ENCODE data around the gene CYSTM1.
A peak's percentile ranks its signal among the peaks of the same experiment; 100 is the strongest.

CYSTM1 gene

DNA sequence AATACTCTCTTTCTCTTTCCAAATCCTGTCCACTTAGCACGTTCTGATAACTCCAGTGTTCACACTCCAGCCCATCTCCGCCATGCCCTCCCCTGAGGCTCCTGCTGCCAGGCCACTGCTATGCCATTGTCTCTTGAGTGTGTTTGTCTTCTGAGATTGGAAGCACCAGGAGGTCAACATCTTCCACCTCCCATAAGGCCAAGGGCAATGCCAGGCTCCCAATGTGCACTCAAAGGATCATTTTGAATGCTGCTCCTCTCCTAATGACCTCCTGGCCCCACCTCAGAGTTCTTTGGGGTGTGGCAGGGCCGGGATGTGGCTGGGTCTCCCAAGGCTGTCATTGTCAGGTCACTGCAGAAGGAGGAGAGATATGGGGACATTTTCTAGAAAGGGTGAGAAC lies 29.7 kb upstream of the CYSTM1 start:
- Histone ChIP-seq H3K4me1 (ENCODE audit: control insufficient read depth, insufficient read depth, low read length) (no peaks in the 10 kb centered on the region), H3K4me3 (ENCODE audit: low read depth, low read length) (no peak overlapping the region), H3K27ac (ENCODE audit: extremely low read depth, low read depth, low read length) (no peak overlapping the region), H3K9me3 (ENCODE audit: control insufficient read depth, insufficient read depth, low read depth, low read length) (no peaks in the 10 kb centered on the region), H3K36me3 (ENCODE audit: control insufficient read depth in 2 of 2, insufficient read depth in 1 of 2, low read length in 2 of 2) (no peaks in the 10 kb centered on the region)
- ChIA-PET POLR2A (interaction anchor here (0.5 to 0.9 kb wide), 2 partner anchors 65 to 102 kb away, joined by 3 read pairs; partner anchors contain the start of gene NRG2), CTCF (interaction anchor here (0.6 to 10.4 kb wide), 21 partner anchors 8 to 822 kb away, joined by 3 to 109 read pairs (median 7); partner anchors contain the start of gene PURA)
- no peak for TF ChIP-seq ZBTB20 (tag by site-specific recombination; IDR thresholded peaks at IDR 0.05)
- peak; percentile 35; the same call in 1 of the 2 replicates for TF ChIP-seq GLIS2 (tag by site-specific recombination; IDR thresholded peaks at IDR 0.05)
- peak; percentile 39; the same call in 1 of the 2 replicates for TF ChIP-seq GLIS1 (tag by site-specific recombination; IDR thresholded peaks at IDR 0.05)

DNA sequence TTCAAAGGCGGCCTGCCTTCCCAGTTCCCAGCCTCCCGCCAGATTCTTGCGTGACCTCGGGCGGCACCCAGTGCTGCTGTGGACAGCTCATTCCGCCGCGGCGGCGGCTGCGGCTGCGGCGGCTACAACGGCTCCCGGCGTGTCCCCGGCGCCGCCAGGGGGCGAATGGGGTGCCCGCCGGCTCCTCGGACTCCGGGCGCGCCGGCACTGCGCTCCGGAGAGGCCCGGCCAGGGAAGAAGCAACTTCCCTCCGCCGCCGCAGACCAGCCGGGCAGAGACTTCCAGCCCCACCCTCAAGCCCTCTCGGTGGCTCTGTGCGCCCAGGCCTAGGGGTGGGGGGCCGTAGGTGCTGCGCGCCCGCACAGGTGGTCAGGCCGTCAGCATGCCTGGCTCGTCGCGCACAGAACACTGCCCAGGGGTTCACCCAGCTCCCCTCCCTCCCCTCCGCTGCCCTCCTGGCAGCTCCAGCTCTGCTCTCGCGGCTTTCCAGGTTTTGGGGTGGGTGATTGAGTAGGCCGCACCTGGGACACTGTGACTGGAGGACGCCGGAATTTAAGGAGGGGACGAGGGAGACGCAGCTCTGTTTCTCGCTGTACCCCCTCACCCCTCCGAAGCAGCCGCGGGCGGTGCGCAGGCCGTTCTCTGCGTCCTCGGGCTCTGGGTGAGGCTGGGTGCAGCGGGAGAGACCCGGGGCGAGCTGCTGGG lies 29.0 kb upstream of the CYSTM1 start:
- no peaks in the 10 kb centered on the region for H3K4me1 ChIP-seq (ENCODE audit: control insufficient read depth, insufficient read depth, low read length)
- H3K36me3 ChIP-seq (ENCODE audit: control insufficient read depth in 2 of 2, insufficient read depth in 1 of 2, low read length in 2 of 2) = no peaks in the 10 kb centered on the region
- H3K4me3 ChIP-seq (ENCODE audit: low read depth, low read length) = peak overlapping the region; percentile 8; the same call in 1 of the 2 replicates
- ChIA-PET POLR2A (interaction anchor here (0.5 to 0.9 kb wide), 3 partner anchors 27 to 103 kb away, joined by 3 to 5 read pairs (median 3); partner anchors contain the start of gene NRG2), CTCF (interaction anchor here (0.6 to 10.4 kb wide), 21 partner anchors 9 to 823 kb away, joined by 3 to 109 read pairs (median 4); partner anchors contain the start of gene PURA)
- no peaks in the 10 kb centered on the region for H3K9me3 ChIP-seq (ENCODE audit: control insufficient read depth, insufficient read depth, low read depth, low read length)
- H3K27ac ChIP-seq (ENCODE audit: extremely low read depth, low read depth, low read length) = no peak overlapping the region
- no peak for TF ChIP-seq YY2 (tag by site-specific recombination; IDR thresholded peaks at IDR 0.05)
- TF ChIP-seq ZNF239 (tag by site-specific recombination; IDR thresholded peaks at IDR 0.05) = no peak
- TF ChIP-seq ZNF341 (tag by site-specific recombination; IDR thresholded peaks at IDR 0.05; ENCODE audit: low read depth) = no peak
- no peak for TF ChIP-seq HOXC10 (CRISPR knock-in tag; IDR thresholded peaks at IDR 0.05)
- no peak for TF ChIP-seq ZNF146 (tag by site-specific recombination; IDR thresholded peaks at IDR 0.05)
- no peak for TF ChIP-seq ZNF132 (tag by site-specific recombination; IDR thresholded peaks at IDR 0.05; ENCODE audit: borderline replicate concordance)
- TF ChIP-seq, protein P1, sequence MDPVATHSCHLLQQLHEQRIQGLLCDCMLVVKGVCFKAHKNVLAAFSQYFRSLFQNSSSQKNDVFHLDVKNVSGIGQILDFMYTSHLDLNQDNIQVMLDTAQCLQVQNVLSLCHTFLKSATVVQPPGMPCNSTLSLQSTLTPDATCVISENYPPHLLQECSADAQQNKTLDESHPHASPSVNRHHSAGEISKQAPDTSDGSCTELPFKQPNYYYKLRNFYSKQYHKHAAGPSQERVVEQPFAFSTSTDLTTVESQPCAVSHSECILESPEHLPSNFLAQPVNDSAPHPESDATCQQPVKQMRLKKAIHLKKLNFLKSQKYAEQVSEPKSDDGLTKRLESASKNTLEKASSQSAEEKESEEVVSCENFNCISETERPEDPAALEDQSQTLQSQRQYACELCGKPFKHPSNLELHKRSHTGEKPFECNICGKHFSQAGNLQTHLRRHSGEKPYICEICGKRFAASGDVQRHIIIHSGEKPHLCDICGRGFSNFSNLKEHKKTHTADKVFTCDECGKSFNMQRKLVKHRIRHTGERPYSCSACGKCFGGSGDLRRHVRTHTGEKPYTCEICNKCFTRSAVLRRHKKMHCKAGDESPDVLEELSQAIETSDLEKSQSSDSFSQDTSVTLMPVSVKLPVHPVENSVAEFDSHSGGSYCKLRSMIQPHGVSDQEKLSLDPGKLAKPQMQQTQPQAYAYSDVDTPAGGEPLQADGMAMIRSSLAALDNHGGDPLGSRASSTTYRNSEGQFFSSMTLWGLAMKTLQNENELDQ (tag by site-specific recombination; IDR thresholded peaks at IDR 0.05; ENCODE audit: low read depth) = no peak
- no peak for TF ChIP-seq MZF1 (tag by site-specific recombination; IDR thresholded peaks at IDR 0.05; ENCODE audit: borderline replicate concordance)
- TF ChIP-seq, protein P2, sequence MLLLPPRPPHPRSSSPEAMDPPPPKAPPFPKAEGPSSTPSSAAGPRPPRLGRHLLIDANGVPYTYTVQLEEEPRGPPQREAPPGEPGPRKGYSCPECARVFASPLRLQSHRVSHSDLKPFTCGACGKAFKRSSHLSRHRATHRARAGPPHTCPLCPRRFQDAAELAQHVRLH (tag by site-specific recombination; IDR thresholded peaks at IDR 0.05) = no peak
- TF ChIP-seq ZNF174 (tag by site-specific recombination; IDR thresholded peaks at IDR 0.05) = no peak
- TF ChIP-seq, protein P3, sequence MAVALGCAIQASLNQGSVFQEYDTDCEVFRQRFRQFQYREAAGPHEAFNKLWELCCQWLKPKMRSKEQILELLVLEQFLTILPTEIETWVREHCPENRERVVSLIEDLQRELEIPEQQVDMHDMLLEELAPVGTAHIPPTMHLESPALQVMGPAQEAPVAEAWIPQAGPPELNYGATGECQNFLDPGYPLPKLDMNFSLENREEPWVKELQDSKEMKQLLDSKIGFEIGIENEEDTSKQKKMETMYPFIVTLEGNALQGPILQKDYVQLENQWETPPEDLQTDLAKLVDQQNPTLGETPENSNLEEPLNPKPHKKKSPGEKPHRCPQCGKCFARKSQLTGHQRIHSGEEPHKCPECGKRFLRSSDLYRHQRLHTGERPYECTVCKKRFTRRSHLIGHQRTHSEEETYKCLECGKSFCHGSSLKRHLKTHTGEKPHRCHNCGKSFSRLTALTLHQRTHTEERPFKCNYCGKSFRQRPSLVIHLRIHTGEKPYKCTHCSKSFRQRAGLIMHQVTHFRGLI (tag by site-specific recombination; IDR thresholded peaks at IDR 0.05) = no peak
- no peak for TF ChIP-seq KLF7 (tag by site-specific recombination; IDR thresholded peaks at IDR 0.05; ENCODE audit: borderline replicate concordance)
- no peak for TF ChIP-seq KLF1 (tag by site-specific recombination; IDR thresholded peaks at IDR 0.05)
- TF ChIP-seq SP7 (tag by site-specific recombination; IDR thresholded peaks at IDR 0.05) = no peak

DNA sequence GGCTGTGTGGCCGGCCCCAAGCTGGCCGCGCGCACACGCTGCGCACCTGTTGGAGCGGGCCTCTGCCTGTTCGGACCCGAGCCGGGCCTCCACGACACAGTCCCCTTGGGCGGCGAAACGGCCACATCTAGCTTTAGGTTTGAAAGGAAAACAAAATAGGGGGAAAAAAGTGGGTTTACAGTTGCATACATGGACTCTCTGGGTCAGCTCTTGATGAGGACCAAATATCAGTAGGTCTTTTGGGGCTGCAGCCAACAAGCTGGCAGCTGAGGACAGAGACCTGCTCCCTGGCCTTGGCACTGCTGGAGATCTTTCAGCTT lies 28.5 kb upstream of the CYSTM1 start:
- TF ChIP-seq ZNF664 (tag by site-specific recombination; IDR thresholded peaks at IDR 0.05) = no peak
- no peak for TF ChIP-seq YY2 (tag by site-specific recombination; IDR thresholded peaks at IDR 0.05)
- TF ChIP-seq, protein P4, sequence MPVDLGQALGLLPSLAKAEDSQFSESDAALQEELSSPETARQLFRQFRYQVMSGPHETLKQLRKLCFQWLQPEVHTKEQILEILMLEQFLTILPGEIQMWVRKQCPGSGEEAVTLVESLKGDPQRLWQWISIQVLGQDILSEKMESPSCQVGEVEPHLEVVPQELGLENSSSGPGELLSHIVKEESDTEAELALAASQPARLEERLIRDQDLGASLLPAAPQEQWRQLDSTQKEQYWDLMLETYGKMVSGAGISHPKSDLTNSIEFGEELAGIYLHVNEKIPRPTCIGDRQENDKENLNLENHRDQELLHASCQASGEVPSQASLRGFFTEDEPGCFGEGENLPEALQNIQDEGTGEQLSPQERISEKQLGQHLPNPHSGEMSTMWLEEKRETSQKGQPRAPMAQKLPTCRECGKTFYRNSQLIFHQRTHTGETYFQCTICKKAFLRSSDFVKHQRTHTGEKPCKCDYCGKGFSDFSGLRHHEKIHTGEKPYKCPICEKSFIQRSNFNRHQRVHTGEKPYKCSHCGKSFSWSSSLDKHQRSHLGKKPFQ (tag by site-specific recombination; IDR thresholded peaks at IDR 0.05) = no peak
- TF ChIP-seq MZF1 (tag by site-specific recombination; IDR thresholded peaks at IDR 0.05; ENCODE audit: borderline replicate concordance) = no peak
- TF ChIP-seq ZNF416 (tag by site-specific recombination; IDR thresholded peaks at IDR 0.05) = no peak
- TF ChIP-seq ZNF510 (tag by site-specific recombination; IDR thresholded peaks at IDR 0.05; ENCODE audit: insufficient replicate concordance) = no peak
- TF ChIP-seq GLI2 (tag by site-specific recombination; IDR thresholded peaks at IDR 0.05; ENCODE audit: borderline replicate concordance, low read depth) = no peak
- TF ChIP-seq, protein P5, sequence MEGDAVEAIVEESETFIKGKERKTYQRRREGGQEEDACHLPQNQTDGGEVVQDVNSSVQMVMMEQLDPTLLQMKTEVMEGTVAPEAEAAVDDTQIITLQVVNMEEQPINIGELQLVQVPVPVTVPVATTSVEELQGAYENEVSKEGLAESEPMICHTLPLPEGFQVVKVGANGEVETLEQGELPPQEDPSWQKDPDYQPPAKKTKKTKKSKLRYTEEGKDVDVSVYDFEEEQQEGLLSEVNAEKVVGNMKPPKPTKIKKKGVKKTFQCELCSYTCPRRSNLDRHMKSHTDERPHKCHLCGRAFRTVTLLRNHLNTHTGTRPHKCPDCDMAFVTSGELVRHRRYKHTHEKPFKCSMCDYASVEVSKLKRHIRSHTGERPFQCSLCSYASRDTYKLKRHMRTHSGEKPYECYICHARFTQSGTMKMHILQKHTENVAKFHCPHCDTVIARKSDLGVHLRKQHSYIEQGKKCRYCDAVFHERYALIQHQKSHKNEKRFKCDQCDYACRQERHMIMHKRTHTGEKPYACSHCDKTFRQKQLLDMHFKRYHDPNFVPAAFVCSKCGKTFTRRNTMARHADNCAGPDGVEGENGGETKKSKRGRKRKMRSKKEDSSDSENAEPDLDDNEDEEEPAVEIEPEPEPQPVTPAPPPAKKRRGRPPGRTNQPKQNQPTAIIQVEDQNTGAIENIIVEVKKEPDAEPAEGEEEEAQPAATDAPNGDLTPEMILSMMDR (tag by site-specific recombination; IDR thresholded peaks at IDR 0.05) = no peak
- TF ChIP-seq ZNF341 (tag by site-specific recombination; IDR thresholded peaks at IDR 0.05; ENCODE audit: low read depth) = no peak
- TF ChIP-seq ZNF146 (tag by site-specific recombination; IDR thresholded peaks at IDR 0.05) = no peak
- no peaks in the 10 kb centered on the region for H3K9me3 ChIP-seq (ENCODE audit: control insufficient read depth, insufficient read depth, low read depth, low read length)
- no peak overlapping the region for H3K4me3 ChIP-seq (ENCODE audit: low read depth, low read length)
- H3K27ac ChIP-seq (ENCODE audit: extremely low read depth, low read depth, low read length) = no peak overlapping the region
- no peaks in the 10 kb centered on the region for H3K36me3 ChIP-seq (ENCODE audit: control insufficient read depth in 2 of 2, insufficient read depth in 1 of 2, low read length in 2 of 2)
- ChIA-PET POLR2A (interaction anchor here (0.7 kb wide), 1 partner anchor 28 kb away, joined by 5 read pairs; no protein-coding TSS in a partner anchor), CTCF (interaction anchor here (0.7 to 10.4 kb wide), 12 partner anchors 9 to 360 kb away, joined by 3 to 109 read pairs (median 14); partner anchors contain the start of gene PURA)
- no peaks in the 10 kb centered on the region; the same call in 1 of the 2 replicates for H3K4me1 ChIP-seq (ENCODE audit: control insufficient read depth, insufficient read depth, low read length)
